HG02588 (cell line): ENCODE results near the gene KIAA0825.

Experiments
- ATAC-seq: cut with Tn5 transposase; IDR thresholded peaks from one replicate; pipeline ENCODE4 v1.9.1; 2021; ENCODE audit warnings: mild to moderate bottlenecking, moderate library complexity; ENCODE audit not compliant: unreplicated experiment

Gene KIAA0825

GRCh38 chr5:94263068-94263467 is 355.3 kb downstream of the KIAA0825 start:
- no peak for ATAC-seq

GRCh38 chr5:94260096-94260495 is 358.3 kb downstream of the KIAA0825 start:
- ATAC-seq = no peak

GRCh38 chr5:94254214-94254613 is 364.2 kb downstream of the KIAA0825 start:
- no peak for ATAC-seq

- no peak for ATAC-seq
Observed at GRCh38 chr5:94250985-94251384, 367.4 kb downstream of the KIAA0825 start.

- no peak for ATAC-seq
Observed at GRCh38 chr5:94249430-94249829, 369.0 kb downstream of the KIAA0825 start.

- ATAC-seq = no peak
Observed at GRCh38 chr5:94248175-94248875, 370.1 kb downstream of the KIAA0825 start.

GRCh38 chr5:94245608-94246007 is 372.8 kb downstream of the KIAA0825 start:
- ATAC-seq = no peak

- ATAC-seq = no peak
Observed at GRCh38 chr5:94244921-94245320, 373.5 kb downstream of the KIAA0825 start.

- no peak for ATAC-seq
Observed at GRCh38 chr5:94243612-94244011, 374.8 kb downstream of the KIAA0825 start.

GRCh38 chr5:94240993-94241651 is 377.3 kb downstream of the KIAA0825 start:
- ATAC-seq = no peak

- no peak for ATAC-seq
Observed at GRCh38 chr5:94240596-94240992, 377.8 kb downstream of the KIAA0825 start.

- no peak for ATAC-seq
Observed at GRCh38 chr5:94240134-94240533, 378.3 kb downstream of the KIAA0825 start.

GRCh38 chr5:94239266-94239665 is 379.1 kb downstream of the KIAA0825 start:
- ATAC-seq = no peak

- ATAC-seq = no peak
Observed at GRCh38 chr5:94234987-94235386, 383.4 kb downstream of the KIAA0825 start.

- ATAC-seq = no peak
Observed at GRCh38 chr5:94228791-94229190, 389.6 kb downstream of the KIAA0825 start.

GRCh38 chr5:94223235-94223634 is 395.2 kb downstream of the KIAA0825 start:
- no peak for ATAC-seq

GRCh38 chr5:94218374-94218773 is 400.0 kb downstream of the KIAA0825 start:
- no peak for ATAC-seq

GRCh38 chr5:94217745-94218144 is 400.7 kb downstream of the KIAA0825 start:
- ATAC-seq = no peak

- no peak for ATAC-seq
Observed at GRCh38 chr5:94217216-94217615, 401.2 kb downstream of the KIAA0825 start.

- ATAC-seq = no peak
Observed at GRCh38 chr5:94212476-94212875, 405.9 kb downstream of the KIAA0825 start.

- ATAC-seq = no peak
Observed at GRCh38 chr5:94209774-94210355, 408.5 kb downstream of the KIAA0825 start.

- ATAC-seq = no peak
Observed at GRCh38 chr5:94209272-94209671, 409.1 kb downstream of the KIAA0825 start.
